Hematopoietic multipotent progenitor cell treated with erythropoietin and hydrocortisone succinate and interleukin-3 and kit ligand, for 8 days (in vitro differentiated cells): ENCODE measurements around the gene TLNRD1.
"Not testable (repeated sequence)": the region's sequence is repeated elsewhere in the genome, so short reads cannot be mapped to it uniquely, and the experiment has no call there.

ENCODE experiments used
- DNase-seq: peaks from one replicate; pipeline ENCODE4 v3.0.0-alpha.2; 2015

Gene TLNRD1

DNA sequence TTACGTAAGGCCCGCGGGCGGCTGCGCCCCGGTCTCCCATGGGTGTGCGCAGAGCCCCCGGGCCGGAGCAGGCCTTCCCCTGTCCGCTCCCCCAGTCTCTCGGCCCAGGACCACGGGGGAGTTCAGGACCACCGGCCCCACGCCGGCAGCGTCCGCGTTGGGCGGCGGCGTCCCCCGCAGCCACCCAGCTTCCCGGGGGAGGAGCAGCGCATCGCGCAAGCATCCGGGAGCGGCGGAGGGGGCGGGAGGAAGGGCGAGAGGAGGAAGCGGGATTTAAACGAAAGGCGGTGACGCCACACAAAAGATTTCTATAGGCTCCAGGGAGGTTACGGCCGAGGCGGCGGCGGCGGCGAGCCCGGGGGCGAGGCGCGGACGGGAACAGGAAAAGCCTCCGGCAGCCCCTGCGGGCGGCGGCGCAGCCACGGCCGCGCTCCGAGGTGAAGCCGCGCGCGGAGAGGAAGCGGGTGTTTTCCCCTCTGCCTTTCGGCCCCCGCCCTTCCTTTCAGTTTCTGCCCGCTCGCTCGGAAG lies at the start of gene TLNRD1:
TSS of gene TLNRD1 (plus strand) at position 300 of the 528 bp plus-strand sequence. CDS start 1,349 bp downstream, outside the sequence.
- DNase-seq = peak; percentile 52

DNA sequence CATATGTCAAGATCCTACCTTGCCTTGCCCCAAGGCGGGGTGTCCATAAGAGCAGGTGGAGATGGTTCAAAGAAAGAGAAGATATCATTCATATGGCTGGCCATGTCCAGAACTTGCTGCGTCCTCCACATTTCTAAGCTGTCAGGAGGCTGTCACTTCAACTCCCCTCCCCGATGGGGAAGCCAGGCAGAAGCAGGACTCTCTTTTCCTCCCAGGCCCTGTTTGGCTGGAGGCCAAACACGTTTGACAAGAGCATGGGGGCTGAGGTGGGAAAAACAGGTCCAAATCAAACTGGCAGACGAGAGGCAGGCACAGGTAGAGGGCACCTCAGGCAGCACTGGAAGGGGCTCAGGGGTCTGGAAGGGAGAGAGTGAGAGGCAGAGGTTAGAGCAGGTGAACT lies 48.8 kb upstream of the TLNRD1 start:
- no peak for DNase-seq

DNA sequence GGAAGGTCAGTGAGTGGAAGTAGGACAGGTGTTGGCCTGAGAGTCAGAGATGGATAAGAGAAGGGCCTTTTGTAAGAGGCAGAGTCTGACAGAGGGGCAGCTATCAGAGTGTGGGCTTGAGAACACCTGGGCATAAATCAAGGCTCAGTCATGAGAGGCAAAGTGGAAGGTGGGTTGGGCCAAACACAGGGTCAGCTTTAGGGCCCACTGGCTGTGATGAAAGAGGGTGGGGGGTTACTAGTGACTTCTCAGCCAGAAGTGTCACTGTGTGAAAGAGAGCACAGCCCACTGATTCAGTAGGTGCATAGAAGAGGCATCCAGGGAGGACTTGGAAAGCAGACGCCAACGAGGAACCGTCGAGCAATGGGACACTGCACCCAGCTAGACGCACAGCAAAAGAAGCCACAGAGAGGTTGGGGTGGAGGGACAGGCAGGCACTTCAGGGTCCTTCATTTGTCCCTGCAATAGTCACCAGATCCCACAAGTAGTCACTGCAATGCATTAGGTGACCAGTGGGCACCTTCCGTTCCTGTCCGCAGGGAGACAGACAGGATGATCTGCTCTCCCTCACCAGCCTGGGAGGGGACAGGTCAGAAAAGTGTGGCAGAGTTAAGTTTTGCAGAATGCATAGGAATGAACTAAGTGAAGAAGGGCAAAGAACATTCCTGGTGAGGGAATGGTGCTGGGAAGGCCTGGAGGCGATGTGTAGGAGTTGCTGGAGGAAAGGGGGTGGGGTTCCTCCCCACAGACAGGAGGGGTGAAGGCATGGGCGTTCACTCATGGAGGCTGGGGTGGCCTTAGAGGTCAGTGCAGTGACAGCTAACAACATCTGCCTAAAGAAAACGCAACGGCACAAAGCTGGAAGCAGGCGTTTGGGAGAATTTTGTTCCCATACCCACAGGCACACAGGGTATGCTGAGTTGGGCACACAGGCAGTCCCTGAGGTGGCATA lies 47.4 kb upstream of the TLNRD1 start:
- DNase-seq = no peak

DNA sequence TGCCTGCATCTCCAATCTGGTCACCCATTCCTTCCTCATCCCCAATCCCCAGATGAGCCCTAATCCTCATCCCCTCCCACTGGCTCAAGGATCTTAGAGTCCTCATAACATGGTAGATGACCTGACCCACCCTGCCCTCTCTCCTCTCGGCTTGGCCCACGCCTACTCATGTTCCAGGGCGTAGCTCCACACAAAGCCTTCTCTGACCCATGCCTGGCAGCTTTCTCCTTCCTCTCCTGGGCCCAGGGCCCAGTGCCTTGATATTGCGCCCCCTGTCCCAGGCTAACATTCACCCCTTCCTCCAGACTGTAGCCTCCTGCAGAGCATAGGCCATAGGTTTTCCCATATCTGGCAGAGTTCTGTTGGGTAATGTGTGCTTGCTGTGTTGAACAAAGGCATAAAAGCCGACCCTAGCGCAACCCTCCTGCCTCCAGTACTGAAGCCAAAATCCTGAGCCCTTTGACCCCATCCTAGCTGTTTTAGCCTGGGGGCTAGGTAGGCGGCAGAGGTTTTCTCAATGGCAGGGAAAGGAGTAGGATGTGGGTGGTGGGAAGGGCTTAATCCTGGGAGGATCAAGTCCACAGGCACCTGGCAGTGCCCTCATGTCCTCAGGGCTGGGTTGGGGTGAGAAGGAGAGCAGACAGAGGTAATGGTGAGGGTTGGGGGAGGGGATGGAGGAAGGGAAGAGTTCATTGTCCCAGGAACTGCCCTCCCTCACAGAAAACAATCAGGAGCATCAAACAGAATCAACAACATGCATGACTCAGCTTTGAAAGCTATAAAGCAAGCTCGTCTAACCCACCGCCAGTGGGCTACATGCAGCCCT lies 46.6 kb upstream of the TLNRD1 start:
- DNase-seq = no peak

DNA sequence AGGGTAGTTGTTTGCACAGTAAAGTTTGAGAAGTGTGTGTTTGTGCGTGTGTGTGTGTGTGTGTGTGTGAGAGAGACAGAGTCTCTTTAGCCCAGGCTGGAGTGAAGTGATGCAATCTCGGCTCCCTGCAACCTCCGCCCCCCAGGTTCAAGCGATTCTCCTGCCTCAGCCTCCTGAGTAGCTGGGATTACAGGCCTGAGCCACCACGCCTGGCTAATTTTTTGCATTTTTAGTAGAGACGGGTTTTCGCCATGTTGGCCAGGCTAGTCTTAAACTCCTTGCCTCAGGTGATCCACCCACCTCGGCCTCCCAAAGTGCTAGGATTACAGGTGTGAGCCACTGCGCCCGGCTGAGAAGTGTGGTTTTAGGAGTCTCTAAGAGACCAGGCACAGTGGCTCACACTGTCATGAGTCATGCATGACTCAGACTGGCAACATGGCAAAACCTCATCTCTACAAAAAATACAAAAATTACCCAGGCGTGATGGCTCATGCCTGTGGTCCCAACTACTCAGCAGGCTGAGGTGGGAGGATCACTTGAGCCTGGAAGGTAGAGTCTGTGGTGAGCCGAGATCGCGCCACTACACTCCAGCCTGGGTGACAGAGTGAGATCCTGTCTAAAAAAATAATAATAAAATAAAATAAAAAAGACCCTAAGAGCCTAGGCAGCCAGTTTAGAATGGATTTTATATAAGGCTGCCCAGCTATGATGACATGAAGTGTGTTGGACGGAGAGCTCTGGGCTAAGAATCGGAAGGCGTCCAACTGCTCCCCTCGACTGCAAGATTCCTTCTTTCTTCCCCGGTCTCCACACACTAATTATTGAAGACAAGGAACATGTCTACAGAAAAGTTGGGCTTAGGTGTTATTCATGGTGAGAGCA lies 44.9 kb upstream of the TLNRD1 start:
- DNase-seq = peak; percentile 39

DNA sequence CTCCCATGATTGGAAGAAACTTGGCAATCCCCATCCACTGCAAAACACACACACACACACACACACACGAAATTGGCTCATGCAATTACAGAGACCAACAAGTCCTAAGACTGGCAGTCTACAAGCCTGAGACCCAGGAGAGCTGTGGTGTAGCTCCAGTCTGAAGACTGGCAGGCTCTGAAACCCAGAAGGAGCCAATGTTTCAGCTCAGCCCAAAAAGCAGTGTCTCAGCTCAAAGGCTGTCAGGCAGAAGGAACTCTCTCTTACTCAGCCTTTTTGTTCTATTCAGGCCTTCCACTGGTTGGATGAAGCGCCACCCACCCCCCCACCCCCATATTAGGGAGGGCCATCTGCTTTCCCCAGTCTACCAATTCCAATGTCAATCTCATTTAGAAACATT lies 43.2 kb upstream of the TLNRD1 start:
- no peak for DNase-seq

DNA sequence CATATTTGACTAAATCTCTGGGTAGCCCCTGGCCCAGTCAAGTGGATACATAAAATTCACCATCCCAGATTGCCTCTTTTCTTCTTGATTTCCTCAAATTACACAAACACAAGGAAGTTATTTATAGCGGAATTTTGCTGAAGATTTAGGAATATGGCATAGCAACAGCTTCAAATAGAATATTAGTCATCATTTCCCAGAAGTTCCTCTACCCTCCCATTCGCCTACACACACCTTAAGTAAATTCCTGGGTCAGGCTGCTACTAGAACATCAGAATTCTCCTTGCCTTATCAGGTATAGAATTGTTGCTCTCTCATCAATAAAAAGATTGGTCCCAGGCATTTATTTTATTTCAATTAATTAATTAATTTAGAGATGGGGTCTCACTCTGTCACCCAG lies 42.7 kb upstream of the TLNRD1 start:
- DNase-seq = no peak

DNA sequence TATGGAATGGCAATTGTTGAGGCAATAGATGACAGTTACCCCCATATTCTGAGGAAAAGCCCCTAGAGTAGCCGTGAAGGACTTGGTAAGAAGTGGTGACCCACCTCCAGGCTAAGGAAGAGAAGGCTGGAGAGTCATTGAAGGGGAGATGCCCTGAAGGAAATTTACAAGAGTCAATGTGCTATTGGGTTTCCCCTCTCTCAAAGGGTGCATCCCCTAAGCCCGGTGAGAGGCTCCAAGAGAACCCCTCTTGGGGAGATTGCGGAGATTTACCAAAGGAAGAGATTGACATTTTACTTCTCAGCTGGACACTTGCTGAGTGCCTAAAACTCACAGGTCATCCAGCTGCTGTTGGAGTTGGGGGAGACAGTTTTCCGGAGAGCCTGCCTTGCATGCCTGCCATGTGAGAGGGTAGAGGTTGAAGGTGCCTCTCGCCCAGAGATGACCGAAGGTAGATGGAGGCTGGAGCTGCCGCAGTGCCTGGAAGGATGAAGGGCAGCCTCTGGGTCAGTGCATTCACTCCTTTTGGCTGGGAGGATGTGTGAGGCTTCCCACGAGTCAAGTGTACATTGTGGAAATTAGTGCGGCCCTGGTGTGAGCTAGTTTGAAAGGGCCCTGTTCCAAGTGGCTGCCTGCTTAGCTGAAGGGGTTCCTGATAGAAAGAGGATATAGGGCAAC lies 41.8 kb upstream of the TLNRD1 start:
- no peak for DNase-seq

DNA sequence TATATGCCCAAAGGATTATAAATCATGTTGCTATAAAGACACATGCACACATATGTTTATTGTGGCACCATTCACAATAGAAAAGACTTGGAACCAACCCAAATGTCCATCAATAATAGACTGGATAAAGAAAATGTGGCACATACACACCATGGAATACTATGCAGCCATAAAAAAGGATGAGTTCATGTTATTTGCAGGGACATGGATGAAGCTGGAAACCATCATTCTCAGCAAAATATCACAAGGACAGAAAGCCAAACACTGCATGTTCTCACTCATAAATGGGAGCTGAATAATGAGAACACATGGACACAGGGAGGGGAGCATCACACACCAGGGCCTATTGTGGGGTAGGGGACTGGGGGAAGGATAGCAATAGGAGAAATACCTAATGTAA lies 35.3 kb upstream of the TLNRD1 start:
- not testable (repeated sequence) for DNase-seq

DNA sequence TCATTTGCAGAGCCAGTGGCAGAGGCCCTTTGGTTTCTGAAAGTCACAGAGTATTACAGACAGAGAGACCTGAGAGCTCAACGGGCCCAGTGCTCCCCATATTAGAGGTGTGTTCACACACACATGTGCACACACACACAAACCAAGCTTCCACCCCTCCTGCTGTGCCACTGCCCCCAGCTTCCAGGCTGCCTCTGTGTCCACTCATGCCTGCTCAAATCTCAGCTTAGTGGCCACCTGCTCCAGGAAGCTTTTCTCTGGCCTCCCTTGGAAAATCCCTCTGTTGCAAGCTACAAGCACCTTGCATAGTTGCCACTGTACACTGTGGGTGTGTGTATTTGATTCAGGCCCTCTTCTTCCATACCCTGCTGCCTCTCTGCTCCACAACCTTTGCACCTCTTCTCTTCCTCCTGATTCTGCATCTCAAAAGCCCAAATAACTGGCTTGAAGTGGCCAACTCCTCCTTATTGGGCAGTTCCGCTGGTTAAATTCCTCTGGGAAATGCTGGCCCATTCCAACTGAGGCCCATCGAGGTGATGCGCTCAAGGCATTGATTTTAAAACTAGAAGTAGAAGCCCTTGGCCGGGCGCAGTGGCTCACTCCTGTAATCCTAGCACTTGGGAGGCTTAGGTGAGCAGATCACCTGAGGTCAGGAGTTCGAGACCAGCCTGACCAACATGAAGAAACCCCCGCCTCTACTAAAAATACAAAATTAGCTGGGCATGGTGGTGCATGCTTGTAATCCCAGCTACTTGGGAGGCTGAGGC lies 34.1 kb upstream of the TLNRD1 start:
- DNase-seq = no peak

DNA sequence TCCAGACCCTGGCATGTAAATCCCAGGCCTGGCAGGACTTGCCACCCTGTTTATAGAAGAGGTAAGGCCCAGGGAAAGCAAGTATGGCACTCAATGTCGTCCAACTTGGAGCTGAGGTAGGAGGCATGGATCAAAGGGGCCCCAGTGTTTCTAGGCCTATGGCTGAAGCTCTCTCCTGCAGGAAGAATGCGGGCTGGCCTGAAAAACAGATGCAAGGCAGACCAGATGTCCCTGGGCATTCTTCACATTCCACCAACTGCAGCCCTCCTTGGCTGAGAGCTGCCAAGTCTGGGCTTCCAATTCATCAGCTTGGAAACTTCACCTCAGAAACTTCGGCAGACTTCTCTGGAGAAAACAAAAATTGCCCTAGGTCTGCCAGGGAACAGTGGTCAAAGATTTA lies 33.3 kb upstream of the TLNRD1 start:
- no peak for DNase-seq

DNA sequence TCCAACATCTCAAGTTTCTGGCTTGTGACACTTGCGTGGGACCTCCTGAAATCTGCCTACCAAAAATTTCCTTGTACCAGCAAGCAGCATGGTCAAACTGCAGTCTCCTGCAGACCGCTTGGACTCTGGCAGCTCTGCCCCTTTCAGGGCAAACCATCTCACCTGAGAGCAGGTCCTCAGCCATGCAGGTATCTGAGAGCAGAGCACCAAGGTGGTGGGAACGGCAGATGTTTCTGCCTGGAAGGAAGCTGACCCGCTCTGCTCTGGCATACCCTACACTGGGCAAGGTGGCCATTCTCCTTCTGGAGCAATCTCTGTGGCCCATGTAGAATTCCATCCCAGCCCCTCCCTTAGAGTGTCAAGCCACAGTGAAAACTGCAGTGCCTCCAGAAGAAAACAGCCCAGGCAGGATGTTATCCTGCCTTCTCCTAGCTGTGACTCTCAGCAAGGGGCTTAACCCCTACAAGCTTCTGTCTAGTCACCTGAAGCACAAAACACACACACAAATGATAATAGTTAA lies 32.7 kb upstream of the TLNRD1 start:
- no peak for DNase-seq

DNA sequence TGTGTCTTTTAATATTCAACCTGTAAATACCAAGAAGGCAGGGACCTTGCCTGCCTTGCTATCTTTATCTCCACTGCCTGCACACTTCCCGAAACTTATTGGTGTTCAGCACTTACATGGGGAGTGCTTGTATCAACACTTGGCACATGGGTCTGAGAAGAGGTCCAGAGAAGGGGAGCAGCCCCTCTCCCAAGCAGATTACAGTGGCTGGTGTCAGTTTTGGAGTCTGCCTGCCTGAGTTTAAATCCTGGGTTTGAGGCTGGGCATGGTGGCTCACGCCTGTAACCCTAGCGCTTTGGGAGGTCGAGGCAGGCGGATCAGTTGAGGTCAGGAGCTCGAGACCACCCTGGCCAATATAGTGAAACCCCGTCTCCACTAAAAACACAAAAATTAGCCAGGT lies 31.4 kb upstream of the TLNRD1 start:
- DNase-seq = no peak

DNA sequence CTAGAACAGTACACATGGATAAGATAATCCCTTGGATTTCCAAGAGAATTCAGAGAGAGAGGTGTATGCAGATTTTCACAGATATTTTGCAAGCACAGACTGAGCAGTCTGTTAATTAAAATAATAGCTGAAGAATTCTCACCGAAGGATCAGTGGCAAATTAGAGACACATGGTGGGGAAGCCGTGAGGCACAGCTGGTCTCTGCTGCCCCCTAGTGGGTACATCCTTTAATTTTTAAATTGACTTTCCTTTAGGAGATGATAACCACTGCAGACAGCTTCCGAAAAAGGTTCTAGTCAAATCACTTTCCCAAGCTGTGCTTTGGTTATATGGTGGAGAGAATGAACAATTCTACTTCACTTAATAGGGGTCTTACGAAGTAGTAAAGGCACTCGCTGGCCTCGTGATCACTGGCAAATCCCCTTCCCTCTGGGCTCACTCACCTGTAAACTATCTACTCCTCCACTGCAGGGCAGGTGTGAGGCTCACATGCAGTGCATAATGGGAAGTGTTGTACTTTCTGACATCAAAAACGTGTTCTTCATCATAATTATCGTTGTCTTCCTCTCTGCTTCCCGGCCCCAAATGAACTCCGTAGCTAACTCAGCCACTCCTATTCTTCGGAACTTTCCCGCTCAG lies 30.6 kb upstream of the TLNRD1 start:
- peak; percentile 73 for DNase-seq

DNA sequence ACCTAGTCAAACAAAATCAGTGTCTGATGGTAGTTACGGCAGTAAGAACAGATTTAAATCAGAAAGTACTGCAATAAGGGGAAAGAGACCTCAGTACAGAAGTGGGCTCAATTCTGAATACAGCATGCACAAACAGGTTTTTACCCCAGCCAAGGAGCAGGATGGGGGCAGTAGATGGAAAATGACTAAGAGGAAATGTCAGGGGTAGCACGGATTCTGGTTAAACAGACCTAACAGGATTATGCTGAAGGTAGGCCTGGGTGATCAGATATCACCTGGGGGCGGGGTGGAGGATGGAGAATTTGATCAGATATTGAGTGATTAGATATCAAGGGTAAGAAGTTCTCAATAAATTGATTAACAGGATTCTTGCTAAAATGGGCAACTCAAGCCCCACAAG lies 30.1 kb upstream of the TLNRD1 start:
- no peak for DNase-seq

DNA sequence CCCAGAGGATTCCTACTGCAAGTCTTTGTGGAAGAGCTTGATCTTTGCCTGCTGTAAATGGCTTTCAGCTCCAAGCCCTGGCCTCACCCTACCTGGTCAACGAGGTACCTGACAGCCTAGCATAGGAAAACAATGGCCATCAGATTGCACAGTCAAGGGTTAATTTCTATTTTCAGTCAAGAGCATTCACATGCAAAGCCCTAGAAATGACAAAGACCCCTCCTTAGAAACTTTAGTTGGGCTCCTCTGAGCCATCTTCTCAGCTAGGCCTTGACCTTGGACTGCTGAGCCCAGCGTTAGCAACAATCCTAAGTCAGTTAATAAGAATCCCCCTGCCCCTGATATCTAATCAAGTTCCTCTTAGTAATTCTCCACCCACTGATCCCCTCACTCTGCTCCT lies 29.6 kb upstream of the TLNRD1 start:
- no peak for DNase-seq

DNA sequence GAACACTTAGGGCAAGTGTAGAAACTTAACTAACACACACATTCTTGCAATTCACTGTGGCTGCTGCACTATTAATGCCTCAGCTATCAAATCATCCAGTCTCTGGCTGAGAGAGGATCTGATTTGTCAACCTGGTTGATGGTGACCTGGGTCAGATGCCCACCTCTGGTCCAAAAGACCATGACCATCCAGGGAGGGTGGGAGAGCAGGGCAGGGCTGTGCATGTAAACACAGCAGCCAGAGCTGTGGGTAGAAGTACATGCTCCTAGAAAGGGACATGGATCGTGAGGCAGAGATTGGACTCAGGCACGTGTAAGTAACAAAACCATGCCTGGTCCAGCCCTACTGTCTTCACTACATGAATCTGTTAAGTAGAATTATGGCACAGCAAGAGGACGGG lies 28.4 kb upstream of the TLNRD1 start:
- DNase-seq = no peak

DNA sequence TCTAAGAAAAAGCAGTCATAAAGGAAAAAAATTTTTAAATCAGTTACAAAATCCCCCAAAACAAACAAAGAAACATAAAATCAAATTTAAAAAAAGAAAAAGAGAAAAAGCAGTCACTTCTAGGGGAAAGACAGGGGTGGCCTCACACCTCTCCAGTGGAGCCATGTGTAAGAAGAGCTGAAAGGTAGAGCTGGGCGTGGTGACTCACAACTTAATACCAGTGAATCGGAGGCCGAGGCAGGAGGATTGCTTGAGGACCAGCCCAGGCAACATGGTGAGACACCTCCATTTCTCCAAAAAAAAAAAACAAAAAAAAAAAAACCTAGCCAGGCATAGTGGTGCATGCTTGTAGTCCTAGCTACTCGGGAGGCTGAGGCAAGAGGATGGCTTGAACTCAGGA lies 25.8 kb upstream of the TLNRD1 start:
- no peak for DNase-seq

DNA sequence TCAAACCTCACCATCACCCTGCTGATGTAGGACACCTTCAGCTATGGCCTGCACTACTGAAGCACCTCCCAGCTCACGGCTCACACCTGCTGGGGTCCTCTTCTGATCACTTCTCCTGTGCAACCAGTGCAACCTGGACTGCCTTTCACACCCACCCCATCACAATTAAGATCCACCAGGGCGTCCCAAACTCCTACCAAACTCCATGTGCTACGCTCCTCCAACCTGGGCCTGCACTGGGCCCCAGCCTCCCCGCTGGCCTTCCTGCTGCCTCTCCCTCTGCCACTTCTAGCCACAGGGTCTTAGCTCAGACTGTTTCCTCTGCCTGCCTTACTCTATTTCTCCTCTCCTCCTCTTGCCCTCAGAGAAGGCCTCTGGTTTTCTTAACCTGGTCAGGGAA lies 23.9 kb upstream of the TLNRD1 start:
- DNase-seq = no peak

DNA sequence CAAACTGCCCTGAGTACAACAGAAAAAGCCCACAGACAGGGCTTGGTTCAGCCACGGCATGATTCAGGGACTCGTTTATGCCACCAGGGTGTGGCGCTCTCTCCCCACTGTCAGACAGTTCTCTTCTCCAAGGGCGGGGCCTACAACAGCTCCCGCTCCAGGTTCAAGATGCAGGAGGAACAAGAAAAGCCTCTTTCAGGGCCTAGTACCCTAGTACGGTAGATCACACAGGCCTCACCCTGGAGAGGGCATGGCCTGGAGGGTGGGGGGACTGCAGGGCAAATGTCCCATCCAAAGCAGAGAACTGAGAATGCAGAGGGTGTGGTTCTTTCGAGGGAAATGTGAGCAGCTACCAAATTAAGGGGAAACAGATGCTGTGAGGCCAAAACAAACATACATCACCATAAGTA lies 23.1 kb upstream of the TLNRD1 start:
- peak; percentile 69 for DNase-seq
